WTC11 (cell line): ENCODE data around the gene PPDPF. TPM values are rescaled to one million over a fixed set of nuclear protein-coding genes. Genes with fewer than 3 reads are reported as not detected.

ENCODE experiments used
- ATAC-seq: fragments of 200-7000 bp; cut with Tn5 transposase; 2 replicates; pipeline ENCODE4 v1.10.0; 2021; ENCODE audit warnings: mild to moderate bottlenecking, moderate library complexity
- CTCF ChIA-PET: fragments of 300-600 bp; sonication (Branson Sonifier 250); formaldehyde crosslinking; loops from one replicate; lab custom pipeline; 2021; ENCODE audit warnings: antibody characterized with exemption; lab: Charles Lee
- POLR2A ChIA-PET: fragments of 350-600 bp; sonication (Branson Sonifier 250); formaldehyde crosslinking; loops from one replicate; lab custom pipeline; 2021; ENCODE audit warnings: antibody characterized with exemption; lab: Charles Lee
- DNase-seq: peaks from one replicate; pipeline ENCODE4 v3.0.0; 2021; ENCODE audit warnings: low spot score
- H3K27ac Mint-ChIP-seq: 2 replicates; pipeline ENCODE4 v1.8.0; 2021; ENCODE audit warnings: mixed read lengths
- H3K27me3 Mint-ChIP-seq: 2 replicates; pipeline ENCODE4 v1.8.0; 2021; ENCODE audit warnings: low read depth, mild to moderate bottlenecking, moderate library complexity, mixed read lengths
- H3K36me3 Mint-ChIP-seq: 2 replicates; pipeline ENCODE4 v1.8.0; 2021; ENCODE audit warnings: mixed read lengths
- H3K4me1 Mint-ChIP-seq: 2 replicates; pipeline ENCODE4 v1.8.0; 2022; ENCODE audit warnings: mixed read lengths
- H3K4me3 Mint-ChIP-seq: 2 replicates; pipeline ENCODE4 v1.8.0; 2021; ENCODE audit warnings: mild to moderate bottlenecking, moderate library complexity, mixed read lengths
- H3K9me3 Mint-ChIP-seq: 2 replicates; pipeline ENCODE4 v1.8.0; 2021; ENCODE audit warnings: mixed read lengths
- ARID4B ChIP-seq: sonication (generic); formaldehyde crosslinking; IDR thresholded peaks from 2 replicates; pipeline ENCODE4 v1.8.0; 2023; ENCODE audit warnings: missing genetic modification reagents, mild to moderate bottlenecking, borderline replicate concordance
- EMX1 ChIP-seq: fragments of 250-450 bp; sonication (Bioruptor Pico); IDR thresholded peaks from 2 replicates; pipeline ENCODE4 v1.8.0; 2021; ENCODE audit warnings: mild to moderate bottlenecking
- GRHL2 ChIP-seq: fragments of 250-450 bp; sonication (Bioruptor Pico); IDR thresholded peaks from 2 replicates; pipeline ENCODE4 v1.8.0; 2022; ENCODE audit warnings: mild to moderate bottlenecking, moderate library complexity; ENCODE audit not compliant: insufficient replicate concordance, severe bottlenecking
- KAT7 ChIP-seq: sonication (generic); formaldehyde crosslinking; IDR thresholded peaks from 2 replicates; pipeline ENCODE4 v1.8.1; 2023; ENCODE audit warnings: missing genetic modification reagents, mild to moderate bottlenecking, borderline replicate concordance
- PREB ChIP-seq: sonication (generic); formaldehyde crosslinking; IDR thresholded peaks from 2 replicates; pipeline ENCODE4 v1.8.1; 2022; ENCODE audit warnings: mild to moderate bottlenecking, missing genetic modification reagents, moderate library complexity, borderline replicate concordance
- PRRX2 ChIP-seq: fragments of 250-450 bp; sonication (Bioruptor Pico); IDR thresholded peaks from 2 replicates; pipeline ENCODE4 v1.8.0; 2021; ENCODE audit warnings: mild to moderate bottlenecking
- SMAD4 ChIP-seq: sonication (generic); formaldehyde crosslinking; IDR thresholded peaks from 2 replicates; pipeline ENCODE4 v1.8.0; 2022; ENCODE audit warnings: mild to moderate bottlenecking, missing genetic modification reagents
- TEAD1 ChIP-seq: sonication (generic); formaldehyde crosslinking; IDR thresholded peaks from 2 replicates; pipeline ENCODE4 v1.8.0; 2022; ENCODE audit warnings: mild to moderate bottlenecking, missing genetic modification reagents
- ZNF671 ChIP-seq: fragments of 250-450 bp; sonication (Bioruptor Pico); IDR thresholded peaks from 2 replicates; pipeline ENCODE4 v1.8.0; 2021; ENCODE audit warnings: mild to moderate bottlenecking
- total RNA-seq: library from RNA; stranded (reverse); gene quantifications from 3 replicates; pipeline ENCODE4 v1.2.3, GENCODE V29; 2021
- TF ChIP-seq, protein P1 (sequence below): sonication (generic); formaldehyde crosslinking; IDR thresholded peaks from 2 replicates; pipeline ENCODE4 v1.8.1; 2023; ENCODE audit warnings: mild to moderate bottlenecking, missing genetic modification reagents
- TF ChIP-seq, protein P2 (sequence below): fragments of 250-450 bp; sonication (Bioruptor Pico); IDR thresholded peaks from 2 replicates; pipeline ENCODE4 v1.9.0; 2021; ENCODE audit warnings: mild to moderate bottlenecking, borderline replicate concordance
- TF ChIP-seq, protein P3 (sequence below): fragments of 250-450 bp; sonication (Bioruptor Pico); IDR thresholded peaks from 2 replicates; pipeline ENCODE4 v1.9.0; 2021; ENCODE audit warnings: moderate library complexity, mild to moderate bottlenecking, inconsistent platforms, borderline replicate concordance
- TF ChIP-seq, protein P4 (sequence below): sonication (generic); formaldehyde crosslinking; conservative IDR thresholded peaks from 2 replicates; pipeline ENCODE4 v1.8.1; 2023; ENCODE audit warnings: mild to moderate bottlenecking, low read depth, missing genetic modification reagents, moderate library complexity

PPDPF gene
- total RNA-seq, 1 experiment from 2014 or later = 170 TPM

DNA sequence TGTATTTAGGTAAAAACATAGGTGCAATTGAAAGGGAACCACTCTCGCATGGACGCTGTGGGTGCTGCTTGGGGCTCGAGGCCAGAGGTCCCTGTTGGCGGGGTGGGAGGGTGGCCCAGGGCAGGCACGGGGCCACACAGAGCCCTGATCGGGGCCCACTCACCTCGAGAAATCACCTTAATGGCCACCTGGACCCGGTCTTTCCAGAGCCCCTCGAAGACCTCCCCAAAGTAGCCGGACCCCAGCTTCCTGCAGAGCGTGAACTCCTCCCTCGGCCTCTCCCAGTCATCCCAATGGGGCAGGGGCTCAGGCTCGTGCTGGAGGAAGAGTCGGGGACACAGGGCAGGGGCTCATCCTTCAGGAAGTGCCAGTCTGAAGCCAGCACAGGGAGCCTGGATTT is 12.8 kb downstream of the PPDPF start:
- Mint-ChIP-seq H3K9me3 (no peaks in the 10 kb centered on the region), H3K27me3 (no peaks in the 10 kb centered on the region), H3K4me1 (0 out of 2 replicates have a peak, but pooled peaks cover 2% of the 10 kb centered on the region), H3K27ac (no peak overlapping the region), H3K36me3 (no peaks in the 10 kb centered on the region), H3K4me3 (no peak overlapping the region)
- no peak for DNase-seq
- ChIA-PET CTCF (interaction anchor here (1.8 kb wide), 1 partner anchor 108 kb away, joined by 5 read pairs; no protein-coding TSS in a partner anchor), POLR2A (no interaction called here)
- no peak for ATAC-seq
- TF ChIP-seq, protein P1, sequence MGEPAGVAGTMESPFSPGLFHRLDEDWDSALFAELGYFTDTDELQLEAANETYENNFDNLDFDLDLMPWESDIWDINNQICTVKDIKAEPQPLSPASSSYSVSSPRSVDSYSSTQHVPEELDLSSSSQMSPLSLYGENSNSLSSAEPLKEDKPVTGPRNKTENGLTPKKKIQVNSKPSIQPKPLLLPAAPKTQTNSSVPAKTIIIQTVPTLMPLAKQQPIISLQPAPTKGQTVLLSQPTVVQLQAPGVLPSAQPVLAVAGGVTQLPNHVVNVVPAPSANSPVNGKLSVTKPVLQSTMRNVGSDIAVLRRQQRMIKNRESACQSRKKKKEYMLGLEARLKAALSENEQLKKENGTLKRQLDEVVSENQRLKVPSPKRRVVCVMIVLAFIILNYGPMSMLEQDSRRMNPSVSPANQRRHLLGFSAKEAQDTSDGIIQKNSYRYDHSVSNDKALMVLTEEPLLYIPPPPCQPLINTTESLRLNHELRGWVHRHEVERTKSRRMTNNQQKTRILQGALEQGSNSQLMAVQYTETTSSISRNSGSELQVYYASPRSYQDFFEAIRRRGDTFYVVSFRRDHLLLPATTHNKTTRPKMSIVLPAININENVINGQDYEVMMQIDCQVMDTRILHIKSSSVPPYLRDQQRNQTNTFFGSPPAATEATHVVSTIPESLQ (CRISPR knock-in tag) = no peak
- TF ChIP-seq, protein P2, sequence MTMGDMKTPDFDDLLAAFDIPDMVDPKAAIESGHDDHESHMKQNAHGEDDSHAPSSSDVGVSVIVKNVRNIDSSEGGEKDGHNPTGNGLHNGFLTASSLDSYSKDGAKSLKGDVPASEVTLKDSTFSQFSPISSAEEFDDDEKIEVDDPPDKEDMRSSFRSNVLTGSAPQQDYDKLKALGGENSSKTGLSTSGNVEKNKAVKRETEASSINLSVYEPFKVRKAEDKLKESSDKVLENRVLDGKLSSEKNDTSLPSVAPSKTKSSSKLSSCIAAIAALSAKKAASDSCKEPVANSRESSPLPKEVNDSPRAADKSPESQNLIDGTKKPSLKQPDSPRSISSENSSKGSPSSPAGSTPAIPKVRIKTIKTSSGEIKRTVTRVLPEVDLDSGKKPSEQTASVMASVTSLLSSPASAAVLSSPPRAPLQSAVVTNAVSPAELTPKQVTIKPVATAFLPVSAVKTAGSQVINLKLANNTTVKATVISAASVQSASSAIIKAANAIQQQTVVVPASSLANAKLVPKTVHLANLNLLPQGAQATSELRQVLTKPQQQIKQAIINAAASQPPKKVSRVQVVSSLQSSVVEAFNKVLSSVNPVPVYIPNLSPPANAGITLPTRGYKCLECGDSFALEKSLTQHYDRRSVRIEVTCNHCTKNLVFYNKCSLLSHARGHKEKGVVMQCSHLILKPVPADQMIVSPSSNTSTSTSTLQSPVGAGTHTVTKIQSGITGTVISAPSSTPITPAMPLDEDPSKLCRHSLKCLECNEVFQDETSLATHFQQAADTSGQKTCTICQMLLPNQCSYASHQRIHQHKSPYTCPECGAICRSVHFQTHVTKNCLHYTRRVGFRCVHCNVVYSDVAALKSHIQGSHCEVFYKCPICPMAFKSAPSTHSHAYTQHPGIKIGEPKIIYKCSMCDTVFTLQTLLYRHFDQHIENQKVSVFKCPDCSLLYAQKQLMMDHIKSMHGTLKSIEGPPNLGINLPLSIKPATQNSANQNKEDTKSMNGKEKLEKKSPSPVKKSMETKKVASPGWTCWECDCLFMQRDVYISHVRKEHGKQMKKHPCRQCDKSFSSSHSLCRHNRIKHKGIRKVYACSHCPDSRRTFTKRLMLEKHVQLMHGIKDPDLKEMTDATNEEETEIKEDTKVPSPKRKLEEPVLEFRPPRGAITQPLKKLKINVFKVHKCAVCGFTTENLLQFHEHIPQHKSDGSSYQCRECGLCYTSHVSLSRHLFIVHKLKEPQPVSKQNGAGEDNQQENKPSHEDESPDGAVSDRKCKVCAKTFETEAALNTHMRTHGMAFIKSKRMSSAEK (CRISPR knock-in tag) = no peak
- TF ChIP-seq GRHL2 (no peak), KAT7 (CRISPR knock-in tag) (no peak), EMX1 (CRISPR knock-in tag) (no peak), TEAD1 (CRISPR knock-in tag) (no peak), ZNF671 (no peak), ARID4B (CRISPR knock-in tag) (no peak), SMAD4 (CRISPR knock-in tag) (no peak), PRRX2 (no peak), PREB (CRISPR knock-in tag) (no peak)
- TF ChIP-seq, protein P3, sequence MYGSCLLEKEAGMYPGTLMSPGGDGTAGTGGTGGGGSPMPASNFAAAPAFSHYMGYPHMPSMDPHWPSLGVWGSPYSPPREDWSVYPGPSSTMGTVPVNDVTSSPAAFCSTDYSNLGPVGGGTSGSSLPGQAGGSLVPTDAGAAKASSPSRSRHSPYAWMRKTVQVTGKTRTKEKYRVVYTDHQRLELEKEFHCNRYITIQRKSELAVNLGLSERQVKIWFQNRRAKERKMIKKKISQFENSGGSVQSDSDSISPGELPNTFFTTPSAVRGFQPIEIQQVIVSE = no peak
- TF ChIP-seq, protein P4, sequence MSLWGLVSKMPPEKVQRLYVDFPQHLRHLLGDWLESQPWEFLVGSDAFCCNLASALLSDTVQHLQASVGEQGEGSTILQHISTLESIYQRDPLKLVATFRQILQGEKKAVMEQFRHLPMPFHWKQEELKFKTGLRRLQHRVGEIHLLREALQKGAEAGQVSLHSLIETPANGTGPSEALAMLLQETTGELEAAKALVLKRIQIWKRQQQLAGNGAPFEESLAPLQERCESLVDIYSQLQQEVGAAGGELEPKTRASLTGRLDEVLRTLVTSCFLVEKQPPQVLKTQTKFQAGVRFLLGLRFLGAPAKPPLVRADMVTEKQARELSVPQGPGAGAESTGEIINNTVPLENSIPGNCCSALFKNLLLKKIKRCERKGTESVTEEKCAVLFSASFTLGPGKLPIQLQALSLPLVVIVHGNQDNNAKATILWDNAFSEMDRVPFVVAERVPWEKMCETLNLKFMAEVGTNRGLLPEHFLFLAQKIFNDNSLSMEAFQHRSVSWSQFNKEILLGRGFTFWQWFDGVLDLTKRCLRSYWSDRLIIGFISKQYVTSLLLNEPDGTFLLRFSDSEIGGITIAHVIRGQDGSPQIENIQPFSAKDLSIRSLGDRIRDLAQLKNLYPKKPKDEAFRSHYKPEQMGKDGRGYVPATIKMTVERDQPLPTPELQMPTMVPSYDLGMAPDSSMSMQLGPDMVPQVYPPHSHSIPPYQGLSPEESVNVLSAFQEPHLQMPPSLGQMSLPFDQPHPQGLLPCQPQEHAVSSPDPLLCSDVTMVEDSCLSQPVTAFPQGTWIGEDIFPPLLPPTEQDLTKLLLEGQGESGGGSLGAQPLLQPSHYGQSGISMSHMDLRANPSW (CRISPR knock-in tag) = no peak
